Measurements from ENCODE around the gene VAPA.

The VAPA gene

GRCh38 chr18:9975658-9976057 lies 61.8 kb downstream of the VAPA start:
- H3K4me3 ChIP-seq (ENCODE audit: low read length) = no peak overlapping the region
- no peak for TF ChIP-seq CTCF (conservative IDR thresholded peaks at IDR 0.05; ENCODE audit: low read depth, low read length)
- no peak for DNase-seq (ENCODE audit: low read depth)

- H3K4me3 ChIP-seq (ENCODE audit: low read length) = no peak overlapping the region
- no peak for DNase-seq (ENCODE audit: low read depth)
- no peak for TF ChIP-seq CTCF (conservative IDR thresholded peaks at IDR 0.05; ENCODE audit: low read depth, low read length)
These were observed 68.9 kb downstream of the VAPA start for GRCh38 chr18:9982711-9983110.

GRCh38 chr18:9984080-9984479 lies 70.3 kb downstream of the VAPA start:
- no peak overlapping the region for H3K4me3 ChIP-seq (ENCODE audit: low read length)
- no peak for TF ChIP-seq CTCF (conservative IDR thresholded peaks at IDR 0.05; ENCODE audit: low read depth, low read length)
- no peak for DNase-seq (ENCODE audit: low read depth)

GRCh38 chr18:9985641-9986040 lies 71.8 kb downstream of the VAPA start:
- H3K4me3 ChIP-seq (ENCODE audit: low read length) = no peak overlapping the region
- no peak for TF ChIP-seq CTCF (conservative IDR thresholded peaks at IDR 0.05; ENCODE audit: low read depth, low read length)
- no peak for DNase-seq (ENCODE audit: low read depth)

- no peak for DNase-seq (ENCODE audit: low read depth)
- TF ChIP-seq CTCF (conservative IDR thresholded peaks at IDR 0.05; ENCODE audit: low read depth, low read length) = no peak
- H3K4me3 ChIP-seq (ENCODE audit: low read length) = no peak overlapping the region
These were observed 72.5 kb downstream of the VAPA start for GRCh38 chr18:9986156-9986930.

GRCh38 chr18:9987345-9987744 lies 73.5 kb downstream of the VAPA start:
- no peak for TF ChIP-seq CTCF (conservative IDR thresholded peaks at IDR 0.05; ENCODE audit: low read depth, low read length)
- no peak overlapping the region for H3K4me3 ChIP-seq (ENCODE audit: low read length)
- DNase-seq (ENCODE audit: low read depth) = no peak

GRCh38 chr18:9987931-9988330 lies 74.1 kb downstream of the VAPA start:
- no peak for TF ChIP-seq CTCF (conservative IDR thresholded peaks at IDR 0.05; ENCODE audit: low read depth, low read length)
- DNase-seq (ENCODE audit: low read depth) = no peak
- no peak overlapping the region for H3K4me3 ChIP-seq (ENCODE audit: low read length)
